ENCODE measurements around the gene MICU2.

DNA sequence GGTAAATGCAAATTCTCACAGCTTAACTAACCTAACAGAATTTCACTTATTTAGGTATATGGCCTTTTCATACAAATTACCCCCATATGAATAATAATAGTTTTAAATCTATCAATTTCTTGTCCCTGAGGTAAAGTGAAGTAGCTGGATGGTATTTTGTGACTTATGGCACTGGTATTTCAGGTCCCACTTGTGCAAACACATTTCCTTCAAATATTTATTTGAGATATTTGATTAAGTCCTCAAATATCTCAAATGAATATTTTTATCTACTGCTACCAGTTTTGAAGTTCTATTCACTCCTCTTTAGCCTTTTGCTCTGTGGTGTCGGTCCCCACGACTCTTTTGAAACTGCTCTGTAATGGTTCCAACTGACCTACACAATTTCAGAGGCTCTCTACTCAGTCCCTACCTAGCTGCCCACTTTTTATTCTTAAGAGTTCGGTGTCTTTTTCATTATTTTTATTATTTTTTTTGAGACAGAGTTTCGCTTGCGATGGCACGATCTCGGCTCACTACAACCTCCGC is 85.3 kb downstream of the MICU2 start:
- TF ChIP-seq POLR2AphosphoS5 (IDR thresholded peaks at IDR 0.05; ENCODE audit: low read depth, low read length) (no peak), SIN3A (IDR thresholded peaks at IDR 0.05; ENCODE audit: borderline replicate concordance, insufficient read depth, low read length) (no peak), FOXP2 (optimal IDR thresholded peaks at IDR 0.05; ENCODE audit: borderline replicate concordance, extremely low read depth, extremely low read length, insufficient read depth) (no peak), TAF1 (IDR thresholded peaks at IDR 0.05; ENCODE audit: borderline replicate concordance, insufficient read depth, low read length) (no peak)
- TF ChIP-seq, protein P1, sequence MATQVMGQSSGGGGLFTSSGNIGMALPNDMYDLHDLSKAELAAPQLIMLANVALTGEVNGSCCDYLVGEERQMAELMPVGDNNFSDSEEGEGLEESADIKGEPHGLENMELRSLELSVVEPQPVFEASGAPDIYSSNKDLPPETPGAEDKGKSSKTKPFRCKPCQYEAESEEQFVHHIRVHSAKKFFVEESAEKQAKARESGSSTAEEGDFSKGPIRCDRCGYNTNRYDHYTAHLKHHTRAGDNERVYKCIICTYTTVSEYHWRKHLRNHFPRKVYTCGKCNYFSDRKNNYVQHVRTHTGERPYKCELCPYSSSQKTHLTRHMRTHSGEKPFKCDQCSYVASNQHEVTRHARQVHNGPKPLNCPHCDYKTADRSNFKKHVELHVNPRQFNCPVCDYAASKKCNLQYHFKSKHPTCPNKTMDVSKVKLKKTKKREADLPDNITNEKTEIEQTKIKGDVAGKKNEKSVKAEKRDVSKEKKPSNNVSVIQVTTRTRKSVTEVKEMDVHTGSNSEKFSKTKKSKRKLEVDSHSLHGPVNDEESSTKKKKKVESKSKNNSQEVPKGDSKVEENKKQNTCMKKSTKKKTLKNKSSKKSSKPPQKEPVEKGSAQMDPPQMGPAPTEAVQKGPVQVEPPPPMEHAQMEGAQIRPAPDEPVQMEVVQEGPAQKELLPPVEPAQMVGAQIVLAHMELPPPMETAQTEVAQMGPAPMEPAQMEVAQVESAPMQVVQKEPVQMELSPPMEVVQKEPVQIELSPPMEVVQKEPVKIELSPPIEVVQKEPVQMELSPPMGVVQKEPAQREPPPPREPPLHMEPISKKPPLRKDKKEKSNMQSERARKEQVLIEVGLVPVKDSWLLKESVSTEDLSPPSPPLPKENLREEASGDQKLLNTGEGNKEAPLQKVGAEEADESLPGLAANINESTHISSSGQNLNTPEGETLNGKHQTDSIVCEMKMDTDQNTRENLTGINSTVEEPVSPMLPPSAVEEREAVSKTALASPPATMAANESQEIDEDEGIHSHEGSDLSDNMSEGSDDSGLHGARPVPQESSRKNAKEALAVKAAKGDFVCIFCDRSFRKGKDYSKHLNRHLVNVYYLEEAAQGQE (IDR thresholded peaks at IDR 0.05; ENCODE audit: insufficient read depth in 1 of 2, low read depth in 2 of 2, low read length in 2 of 2) = no peak

Data from PFSK-1 (cell line).